HG03439 (cell line): ENCODE results near the gene LRCOL1.
"Not testable (repeated sequence)": the region's sequence is repeated elsewhere in the genome, so short reads cannot be mapped to it uniquely, and the experiment has no call there.

Experiments
- ATAC-seq: cut with Tn5 transposase; IDR thresholded peaks from one replicate; pipeline ENCODE4 v1.9.1; 2021; ENCODE audit warnings: mild to moderate bottlenecking, moderate library complexity; ENCODE audit not compliant: unreplicated experiment

The LRCOL1 gene

GRCh38 chr12:132603240-132604150 is 6.9 kb downstream of the LRCOL1 start:
- no peak for ATAC-seq

GRCh38 chr12:132602572-132603239 is 7.7 kb downstream of the LRCOL1 start:
- no peak for ATAC-seq

GRCh38 chr12:132601171-132601883 is 9.1 kb downstream of the LRCOL1 start:
- ATAC-seq: no peak

GRCh38 chr12:132600048-132601032 is 10.0 kb downstream of the LRCOL1 start:
- ATAC-seq: no peak

GRCh38 chr12:132599502-132599901 is 10.9 kb downstream of the LRCOL1 start:
- ATAC-seq: not testable (repeated sequence)

- no peak for ATAC-seq
These were observed 12.8 kb downstream of the LRCOL1 start for GRCh38 chr12:132597333-132598316.

GRCh38 chr12:132596016-132596415 is 14.4 kb downstream of the LRCOL1 start:
- no peak for ATAC-seq

- no peak for ATAC-seq
These were observed 15.2 kb downstream of the LRCOL1 start for GRCh38 chr12:132595183-132595582.

GRCh38 chr12:132593938-132594358 is 16.4 kb downstream of the LRCOL1 start:
- no peak for ATAC-seq

GRCh38 chr12:132593521-132593920 is 16.9 kb downstream of the LRCOL1 start:
- no peak for ATAC-seq

GRCh38 chr12:132593071-132593470 is 17.3 kb downstream of the LRCOL1 start:
- no peak for ATAC-seq

- ATAC-seq: no peak
These were observed 18.0 kb downstream of the LRCOL1 start for GRCh38 chr12:132592282-132592970.

GRCh38 chr12:132591107-132591935 is 19.1 kb downstream of the LRCOL1 start:
- ATAC-seq: no peak

GRCh38 chr12:132588821-132589669 is 21.3 kb downstream of the LRCOL1 start:
- no peak for ATAC-seq

- no peak for ATAC-seq
These were observed 22.1 kb downstream of the LRCOL1 start for GRCh38 chr12:132588319-132588718.

- no peak for ATAC-seq
These were observed 22.6 kb downstream of the LRCOL1 start for GRCh38 chr12:132587781-132588180.

GRCh38 chr12:132586929-132587328 is 23.5 kb downstream of the LRCOL1 start:
- ATAC-seq: no peak
